Activated naive CD4-positive, alpha-beta T cell treated with anti-CD3 and anti-CD28 coated beads for 36 hours (primary cell): ENCODE results near the gene EIF2A. TPM values are rescaled to one million over a fixed set of nuclear protein-coding genes. Genes with fewer than 3 reads are reported as not detected.
A peak's percentile ranks its signal among the peaks of the same experiment; 100 is the strongest.
"Not testable (repeated sequence)": the region's sequence is repeated elsewhere in the genome, so short reads cannot be mapped to it uniquely, and the experiment has no call there.

Experiments used
- CTCF ChIA-PET: fragments of 350-600 bp; sonication (Branson Sonifier 250); formaldehyde crosslinking; loops from one replicate; lab custom pipeline; 2021; ENCODE audit warnings: antibody characterized with exemption; lab: Charles Lee
- DNase-seq: peaks from one replicate; pipeline ENCODE4 v3.0.0-alpha.2; 2020
- H3K27ac Mint-ChIP-seq: one replicate; pipeline ENCODE4 v1.8.0; 2021; ENCODE audit warnings: mild to moderate bottlenecking, mixed read lengths
- H3K27me3 Mint-ChIP-seq: one replicate; pipeline ENCODE4 v1.8.0; 2021; ENCODE audit warnings: low read depth, mixed read lengths
- H3K36me3 Mint-ChIP-seq: one replicate; pipeline ENCODE4 v1.8.0; 2021; ENCODE audit warnings: low read depth, mixed read lengths
- H3K4me1 Mint-ChIP-seq: one replicate; pipeline ENCODE4 v1.8.0; 2021; ENCODE audit warnings: low read depth, mixed read lengths
- H3K4me3 Mint-ChIP-seq: one replicate; pipeline ENCODE4 v1.8.0; 2021; ENCODE audit warnings: mild to moderate bottlenecking, moderate library complexity, mixed read lengths
- H3K9me3 Mint-ChIP-seq: one replicate; pipeline ENCODE4 v1.8.0; 2021; ENCODE audit warnings: mixed read lengths
- intact Hi-C: fragments of 100-400 bp; cut with micrococcal nuclease; formaldehyde crosslinking; loops from one replicate; pipeline ENCODE4 v1.15.1; 2023
- total RNA-seq, 2 experiments: library from RNA; stranded (reverse); gene quantifications; one replicate each; pipeline ENCODE4 v1.2.3, GENCODE V29; 2021

EIF2A gene
- 100 to 1,000 TPM; 133 to 135 TPM for total RNA-seq

GRCh38 chr3:150546226-150547044 is at the start of gene EIF2A, which contains the start of gene SERP1:
Gene EIF2A, plus strand, starts transcription at chr3:150546787. Its CDS starts 16 bp downstream, at chr3:150546803.
Gene SERP1, minus strand, starts transcription at chr3:150546496. Its CDS starts 361 bp downstream, at chr3:150546135.
- DNase-seq: peak; percentile 99
- Mint-ChIP-seq H3K36me3 (peaks cover 44% of the 10 kb centered on the region), H3K4me3 (peak within 1 kb of the TSS; percentile 97), H3K27me3 (no peaks in the 10 kb centered on the region), H3K9me3 (no peaks in the 10 kb centered on the region), H3K27ac (peak within 1 kb of the TSS; percentile 95), H3K4me1 (peaks cover 69% of the 10 kb centered on the region)
- CTCF ChIA-PET: no interaction called here
- intact Hi-C loops: loop anchor here (1.0 to 10.0 kb wide), 11 partner anchors 37 to 1648 kb away; partner anchors contain the start of genes ERICH6, RNF13, SELENOT and SIAH2

GRCh38 chr3:150497956-150498355 is 48.6 kb upstream of the EIF2A start:
- H3K9me3 Mint-ChIP-seq: peaks cover 4% of the 10 kb centered on the region
- H3K36me3 Mint-ChIP-seq: no peaks in the 10 kb centered on the region
- H3K4me1 Mint-ChIP-seq: peaks cover 7% of the 10 kb centered on the region
- intact Hi-C loops: no loop called here
- no peak overlapping the region for H3K27ac Mint-ChIP-seq
- CTCF ChIA-PET: interaction anchor here (0.6 to 5.9 kb wide), 4 partner anchors 87 to 212 kb away, joined by 3 to 40 read pairs (median 6); partner anchors contain the start of gene TSC22D2
- no peak overlapping the region for H3K4me3 Mint-ChIP-seq
- no peak for DNase-seq
- H3K27me3 Mint-ChIP-seq: no peaks in the 10 kb centered on the region

- H3K4me3 Mint-ChIP-seq, H3K27me3 Mint-ChIP-seq, intact Hi-C loops: not testable (repeated sequence)
These were observed 45.6 kb upstream of the EIF2A start for GRCh38 chr3:150500960-150501359.

GRCh38 chr3:150503402-150504099 is 43.0 kb upstream of the EIF2A start:
- peaks cover 4% of the 10 kb centered on the region for H3K36me3 Mint-ChIP-seq
- intact Hi-C loops: no loop called here
- H3K27me3 Mint-ChIP-seq: peaks cover 2% of the 10 kb centered on the region
- no peak for DNase-seq
- H3K4me1 Mint-ChIP-seq: peaks cover 11% of the 10 kb centered on the region
- CTCF ChIA-PET: interaction anchor here (0.9 to 2.3 kb wide), 4 partner anchors 9 to 515 kb away, joined by 3 to 12 read pairs (median 4); no protein-coding TSS in a partner anchor
- H3K27ac Mint-ChIP-seq: no peak overlapping the region
- H3K9me3 Mint-ChIP-seq: peaks cover 6% of the 10 kb centered on the region
- H3K4me3 Mint-ChIP-seq: no peak overlapping the region

More at GRCh38 chr3:150500960-150501359, 45.6 kb upstream of the EIF2A start:
- H3K4me1 Mint-ChIP-seq, H3K27ac Mint-ChIP-seq, DNase-seq, H3K36me3 Mint-ChIP-seq, CTCF ChIA-PET, H3K9me3 Mint-ChIP-seq: not testable (repeated sequence)

- no peak for DNase-seq
- Mint-ChIP-seq H3K27ac (no peak overlapping the region), H3K9me3 (peaks cover 6% of the 10 kb centered on the region), H3K4me3 (no peak overlapping the region), H3K36me3 (peaks cover 4% of the 10 kb centered on the region), H3K27me3 (peaks cover 2% of the 10 kb centered on the region), H3K4me1 (peaks cover 12% of the 10 kb centered on the region)
- intact Hi-C loops: no loop called here
- CTCF ChIA-PET: interaction anchor here (0.9 to 2.3 kb wide), 4 partner anchors 9 to 516 kb away, joined by 3 to 12 read pairs (median 4); no protein-coding TSS in a partner anchor
These were observed 42.1 kb upstream of the EIF2A start for GRCh38 chr3:150504483-150504882.

GRCh38 chr3:150508401-150508800 is 38.2 kb upstream of the EIF2A start:
- peaks cover 4% of the 10 kb centered on the region for H3K36me3 Mint-ChIP-seq
- intact Hi-C loops: no loop called here
- H3K27ac Mint-ChIP-seq: no peak overlapping the region
- H3K9me3 Mint-ChIP-seq: peaks cover 2% of the 10 kb centered on the region
- CTCF ChIA-PET: no interaction called here
- no peak overlapping the region for H3K4me3 Mint-ChIP-seq
- H3K27me3 Mint-ChIP-seq: peaks cover 2% of the 10 kb centered on the region
- no peak for DNase-seq
- H3K4me1 Mint-ChIP-seq: peaks cover 6% of the 10 kb centered on the region

- Mint-ChIP-seq H3K27ac (no peak overlapping the region), H3K27me3 (no peaks in the 10 kb centered on the region), H3K36me3 (peaks cover 4% of the 10 kb centered on the region), H3K4me3 (no peak overlapping the region), H3K9me3 (peaks cover 2% of the 10 kb centered on the region), H3K4me1 (peaks cover 6% of the 10 kb centered on the region)
- CTCF ChIA-PET: no interaction called here
- no peak for DNase-seq
- intact Hi-C loops: no loop called here
These were observed 36.8 kb upstream of the EIF2A start for GRCh38 chr3:150509780-150510179.

GRCh38 chr3:150511122-150511821 is 35.3 kb upstream of the EIF2A start:
- no peak overlapping the region for H3K4me3 Mint-ChIP-seq
- no peak for DNase-seq
- intact Hi-C loops: no loop called here
- H3K27me3 Mint-ChIP-seq: no peaks in the 10 kb centered on the region
- CTCF ChIA-PET: interaction anchor here (0.6 kb wide), 1 partner anchor 69 kb away, joined by 4 read pairs; no protein-coding TSS in a partner anchor
- peaks cover 2% of the 10 kb centered on the region for H3K9me3 Mint-ChIP-seq
- no peak overlapping the region for H3K27ac Mint-ChIP-seq
- peaks cover 6% of the 10 kb centered on the region for H3K4me1 Mint-ChIP-seq
- peaks cover 4% of the 10 kb centered on the region for H3K36me3 Mint-ChIP-seq

GRCh38 chr3:150515210-150515609 is 31.4 kb upstream of the EIF2A start:
- Mint-ChIP-seq H3K9me3 (peaks cover 5% of the 10 kb centered on the region), H3K27me3 (no peaks in the 10 kb centered on the region), H3K4me1 (no peaks in the 10 kb centered on the region), H3K4me3 (no peak overlapping the region), H3K36me3 (no peaks in the 10 kb centered on the region), H3K27ac (no peak overlapping the region)
- CTCF ChIA-PET: interaction anchor here (0.9 to 1.1 kb wide), 2 partner anchors 13 to 19 kb away, joined by 3 read pairs; no protein-coding TSS in a partner anchor
- intact Hi-C loops: no loop called here
- DNase-seq: no peak

GRCh38 chr3:150519026-150519425 is 27.6 kb upstream of the EIF2A start:
- no peaks in the 10 kb centered on the region for H3K27me3 Mint-ChIP-seq
- H3K4me1 Mint-ChIP-seq: no peaks in the 10 kb centered on the region
- CTCF ChIA-PET: no interaction called here
- peaks cover 5% of the 10 kb centered on the region for H3K9me3 Mint-ChIP-seq
- no peak overlapping the region for H3K27ac Mint-ChIP-seq
- intact Hi-C loops: no loop called here
- DNase-seq: no peak
- H3K4me3 Mint-ChIP-seq: no peak overlapping the region
- no peaks in the 10 kb centered on the region for H3K36me3 Mint-ChIP-seq

- H3K36me3 Mint-ChIP-seq: no peaks in the 10 kb centered on the region
- no peak overlapping the region for H3K4me3 Mint-ChIP-seq
- no peak for DNase-seq
- no peaks in the 10 kb centered on the region for H3K4me1 Mint-ChIP-seq
- CTCF ChIA-PET: interaction anchor here (0.7 kb wide), 1 partner anchor 618 kb away, joined by 3 read pairs; no protein-coding TSS in a partner anchor
- H3K27me3 Mint-ChIP-seq: no peaks in the 10 kb centered on the region
- peaks cover 5% of the 10 kb centered on the region for H3K9me3 Mint-ChIP-seq
- intact Hi-C loops: no loop called here
- H3K27ac Mint-ChIP-seq: no peak overlapping the region
These were observed 26.2 kb upstream of the EIF2A start for GRCh38 chr3:150520408-150520807.
